HuH-7 (cell line): ENCODE measurements around the gene CD84.
"Not testable (repeated sequence)": the region's sequence is repeated elsewhere in the genome, so short reads cannot be mapped to it uniquely, and the experiment has no call there.

Experiments
- DNase-seq: peaks from one replicate; pipeline ENCODE4 v3.0.0; 2011; ENCODE audit warnings: low spot score

The CD84 gene

DNA sequence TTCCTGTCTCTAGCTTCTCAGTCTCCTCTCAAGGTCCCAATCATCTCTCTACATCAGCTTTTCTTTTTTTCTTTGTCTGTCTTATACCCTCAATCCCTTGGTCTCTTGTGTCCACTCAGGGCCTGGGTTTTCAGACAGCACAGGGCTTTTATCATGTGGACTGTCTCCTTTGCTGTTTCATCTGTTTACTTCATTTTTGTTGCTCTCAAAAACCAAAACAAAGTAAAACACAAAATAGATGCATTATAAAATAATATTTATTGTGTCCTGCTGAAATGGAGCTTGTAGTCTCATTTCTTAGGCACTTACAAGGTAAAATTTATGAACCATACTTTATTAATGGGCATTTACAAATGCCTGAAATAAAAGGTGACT is 38.5 kb downstream of the CD84 start:
- no peak for DNase-seq

DNA sequence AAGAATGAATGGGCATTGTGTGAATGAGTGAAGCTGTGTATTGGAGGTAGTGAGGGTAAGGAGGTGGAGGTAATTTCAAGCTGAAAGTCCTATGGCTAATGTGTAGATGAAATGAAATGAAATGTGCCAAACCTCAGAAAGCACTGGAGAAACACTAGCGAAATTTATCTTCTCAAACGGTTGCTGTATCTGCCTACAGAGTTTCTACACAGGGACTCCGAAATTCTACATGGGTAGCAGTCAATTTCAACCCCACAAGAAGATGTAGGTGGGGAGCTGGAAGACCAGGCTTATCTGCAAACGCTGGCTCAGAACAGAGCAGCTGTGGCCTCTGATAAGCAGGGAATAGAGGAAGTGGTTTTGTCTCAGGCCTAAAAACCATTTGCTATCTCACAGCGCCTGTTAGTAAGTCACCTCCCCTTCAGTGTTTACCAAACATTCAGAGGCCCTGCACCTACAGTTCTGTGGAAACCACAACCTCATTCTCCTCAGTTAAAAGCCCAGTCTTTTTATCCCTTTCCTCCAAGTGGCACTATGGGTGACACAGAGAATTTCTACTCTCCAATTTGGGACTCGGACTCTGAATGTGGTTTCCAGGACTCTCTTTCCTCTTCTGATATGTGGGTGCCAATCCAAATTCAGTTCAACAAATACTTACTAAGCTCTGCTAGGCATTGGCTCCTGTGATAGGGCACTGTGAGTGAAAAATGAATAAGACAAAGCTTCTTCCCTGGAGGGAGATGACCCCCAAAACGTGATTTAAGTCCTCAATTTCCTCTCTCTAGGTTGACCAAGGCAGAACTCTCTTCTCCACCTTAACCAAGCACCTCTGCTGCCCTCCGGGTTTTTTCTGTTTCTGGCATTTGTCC is 39.1 kb downstream of the CD84 start:
- peak; percentile 26 for DNase-seq

DNA sequence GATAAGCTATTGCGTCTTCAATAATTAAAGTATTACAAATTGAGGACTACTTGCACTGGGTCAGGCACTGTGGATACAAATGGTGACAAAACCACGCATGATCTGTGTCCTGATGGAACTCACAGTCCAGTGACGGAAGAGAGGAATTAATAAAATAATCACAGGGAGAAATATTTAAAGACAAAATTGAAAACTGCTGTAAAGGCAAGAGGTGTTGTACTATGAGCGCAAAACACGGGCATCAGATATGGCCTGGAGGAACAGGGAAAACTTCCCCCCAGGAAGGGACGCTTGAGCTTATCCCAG is 39.7 kb downstream of the CD84 start:
- no peak for DNase-seq

DNA sequence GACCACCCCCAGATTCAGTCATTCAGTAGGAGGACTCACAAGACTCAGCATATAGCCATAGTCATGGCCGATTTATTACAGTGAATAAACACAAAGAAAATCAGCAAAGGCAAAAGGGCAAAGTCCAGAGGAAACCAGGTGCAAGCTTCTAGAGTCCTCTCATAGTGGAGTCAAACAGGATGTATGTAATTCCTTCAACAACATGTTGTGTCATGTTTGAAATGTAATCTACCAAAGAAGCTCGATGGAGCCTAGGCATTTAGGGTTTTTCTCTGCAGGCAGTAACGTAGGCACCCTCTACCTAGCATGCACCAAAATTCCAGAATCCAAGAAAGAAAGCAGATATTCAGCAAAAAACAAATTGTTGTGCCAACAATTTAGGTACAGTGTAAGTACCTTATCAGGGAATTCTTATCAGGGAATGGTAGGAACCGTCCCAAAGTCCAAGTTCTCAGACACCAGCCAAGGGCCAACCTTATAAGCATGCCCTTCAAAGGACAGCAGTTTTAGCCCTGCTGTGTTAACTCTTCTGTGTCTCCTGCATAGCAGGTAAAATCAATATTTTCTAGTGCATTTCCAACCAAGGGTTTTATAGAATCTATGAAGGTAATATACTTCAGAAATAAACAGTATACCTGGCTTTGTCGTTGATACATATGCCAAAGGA is 40.2 kb downstream of the CD84 start:
- DNase-seq = peak; percentile 35

DNA sequence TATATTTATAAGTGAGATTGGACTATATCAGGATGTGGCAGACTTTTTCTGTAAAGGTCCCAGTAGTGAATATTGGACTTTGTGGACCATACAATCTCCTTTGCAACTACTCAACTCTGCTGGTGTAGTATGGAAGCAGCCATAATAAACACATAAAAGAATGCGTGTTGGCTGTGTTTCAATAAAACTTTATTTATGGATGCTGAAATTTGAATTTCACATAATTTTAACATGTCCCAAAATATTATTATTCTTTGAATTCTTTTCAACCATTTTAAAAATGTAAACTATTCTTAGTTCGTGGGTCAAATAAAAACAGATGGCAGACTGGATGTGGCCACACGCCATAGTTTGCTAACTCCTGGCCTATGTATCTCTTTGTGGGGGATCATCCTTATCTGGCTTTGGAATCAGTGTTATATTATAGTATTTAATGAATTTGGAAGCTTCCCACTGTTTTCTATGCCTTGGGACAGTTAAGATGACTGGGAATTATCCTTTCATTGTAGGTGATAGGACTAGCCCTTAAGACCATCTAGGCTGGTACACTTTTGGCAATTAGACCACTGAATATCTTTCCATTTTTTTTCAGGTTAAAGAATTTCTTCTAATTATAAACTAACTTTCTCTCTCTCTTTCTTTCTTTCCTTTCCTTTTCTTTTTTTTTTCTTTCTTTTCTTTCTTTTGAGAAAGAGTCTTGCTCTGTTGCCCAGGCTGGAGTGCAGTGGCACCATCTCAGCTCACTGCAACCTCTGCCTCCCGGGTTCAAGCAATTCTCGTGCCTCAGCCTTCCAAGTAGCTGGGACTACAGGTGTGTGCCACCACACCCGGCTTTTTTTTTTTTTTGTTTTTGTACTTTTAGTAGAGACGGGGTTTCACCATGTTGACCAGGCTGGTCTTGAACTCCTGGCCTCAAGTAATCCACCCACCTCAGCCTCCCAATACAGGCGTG is 41.3 kb downstream of the CD84 start:
- DNase-seq = no peak

DNA sequence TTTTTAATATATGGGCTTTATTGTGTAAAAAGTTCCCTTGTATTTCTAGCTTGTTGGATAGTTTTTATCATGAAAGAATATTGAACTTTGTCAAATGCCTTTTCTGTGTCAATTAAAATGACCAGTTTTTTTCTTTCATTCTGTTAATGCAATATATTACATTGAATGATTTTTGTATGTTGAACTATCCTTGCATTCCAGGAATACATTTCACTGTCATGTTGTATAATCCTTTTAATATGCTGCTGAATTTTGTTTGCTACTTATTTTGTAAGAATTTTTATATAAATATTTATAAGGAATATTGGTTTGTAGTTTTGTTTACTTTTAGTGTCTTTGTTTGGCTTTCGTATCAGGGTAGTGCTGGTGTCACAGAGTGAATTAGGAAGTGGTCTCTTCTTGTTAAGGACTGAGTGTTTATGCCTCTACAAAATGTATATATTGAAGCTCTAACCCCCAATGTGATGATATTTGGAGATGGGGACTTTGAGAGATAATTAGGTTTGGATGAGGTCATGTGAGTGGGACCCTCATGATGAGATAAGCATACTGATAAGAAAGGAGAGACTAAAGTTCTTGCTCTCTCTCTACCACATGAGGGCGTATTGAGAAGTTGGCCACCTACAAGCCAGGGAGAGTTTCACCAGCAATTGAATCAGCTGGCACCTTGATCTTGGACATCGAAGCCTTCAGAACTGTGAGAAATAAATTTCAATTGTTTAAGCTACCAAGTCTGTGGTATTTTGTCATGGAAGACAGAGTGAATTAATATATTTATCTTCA is 44.3 kb downstream of the CD84 start:
- DNase-seq = no peak

DNA sequence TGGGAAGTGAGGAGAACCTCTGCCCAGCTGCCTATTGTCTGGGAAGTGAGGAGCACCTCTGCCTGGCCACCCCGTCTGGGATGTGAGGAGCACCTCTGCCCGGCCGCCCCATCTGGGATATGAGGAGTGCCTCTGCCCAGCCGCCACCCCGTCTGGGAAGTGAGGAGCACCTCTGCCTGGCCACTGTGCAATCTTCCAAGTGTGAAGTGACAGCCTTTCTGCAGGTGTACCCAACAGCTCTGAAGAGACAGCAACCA is 46.8 kb downstream of the CD84 start:
- not testable (repeated sequence) for DNase-seq

DNA sequence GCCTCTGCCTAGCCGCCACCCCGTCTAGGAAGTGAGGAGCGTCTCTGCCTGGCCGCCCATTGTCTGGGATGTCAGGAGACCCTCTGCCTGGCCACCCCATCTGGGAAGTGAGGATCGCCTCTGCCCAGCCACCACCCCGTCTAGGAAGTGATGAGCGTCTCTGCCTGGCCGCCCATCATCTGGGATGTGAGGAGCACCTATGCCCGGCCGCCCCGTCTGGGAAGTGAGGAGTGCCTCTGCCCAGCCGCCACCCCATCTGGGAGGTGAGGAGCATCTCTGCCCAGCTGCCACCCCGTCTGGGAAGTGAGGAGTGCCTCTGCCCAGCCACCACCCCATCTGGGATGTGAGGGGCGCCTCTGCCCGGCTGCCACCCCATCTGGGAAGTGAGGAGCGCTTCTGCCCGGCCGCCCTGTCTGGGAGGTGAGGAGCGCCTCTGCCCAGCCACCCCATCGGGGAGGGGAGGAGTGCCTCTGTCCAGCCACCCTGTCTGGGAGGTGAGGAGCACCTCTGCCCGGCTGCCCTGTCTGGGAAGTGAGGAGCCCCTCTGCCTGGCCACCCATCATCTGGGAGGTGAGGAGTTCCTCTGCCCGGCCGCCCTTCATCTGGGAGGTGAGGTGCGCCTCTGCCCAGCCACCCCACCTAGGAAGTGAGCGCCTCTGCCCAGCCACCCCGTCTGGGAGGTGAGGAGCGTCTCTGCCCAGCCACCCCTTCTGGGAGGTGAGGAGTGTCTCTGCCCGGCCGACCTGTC is 47.3 kb downstream of the CD84 start:
- not testable (repeated sequence) for DNase-seq

DNA sequence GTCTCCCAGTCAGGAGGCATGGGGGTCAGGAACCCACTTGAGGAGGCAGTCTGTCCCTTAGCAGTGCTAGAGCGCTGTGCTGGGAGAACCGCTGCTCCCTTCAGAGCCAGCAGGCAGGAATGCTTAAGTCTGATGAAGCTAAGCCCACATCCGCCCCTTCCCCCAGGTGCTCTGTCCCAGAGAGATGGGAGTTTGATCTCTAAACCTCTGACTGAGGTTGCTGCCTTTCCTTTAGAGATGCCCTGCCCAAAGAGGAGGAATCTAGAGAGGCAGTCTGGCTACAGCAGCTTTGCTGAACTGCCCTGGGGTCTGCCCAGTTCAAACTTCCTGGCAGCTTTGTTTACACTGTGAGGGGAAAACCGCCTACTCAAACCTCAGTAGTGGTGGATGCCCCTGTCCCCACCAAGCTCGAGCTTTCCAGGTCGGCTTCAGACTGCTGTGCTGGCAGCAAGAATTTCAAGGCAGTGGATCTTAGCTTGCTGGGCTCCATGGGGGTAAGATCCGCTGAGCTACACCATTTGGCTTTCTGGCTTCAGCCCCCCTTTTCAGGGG is 49.8 kb downstream of the CD84 start:
- not testable (repeated sequence) for DNase-seq

DNA sequence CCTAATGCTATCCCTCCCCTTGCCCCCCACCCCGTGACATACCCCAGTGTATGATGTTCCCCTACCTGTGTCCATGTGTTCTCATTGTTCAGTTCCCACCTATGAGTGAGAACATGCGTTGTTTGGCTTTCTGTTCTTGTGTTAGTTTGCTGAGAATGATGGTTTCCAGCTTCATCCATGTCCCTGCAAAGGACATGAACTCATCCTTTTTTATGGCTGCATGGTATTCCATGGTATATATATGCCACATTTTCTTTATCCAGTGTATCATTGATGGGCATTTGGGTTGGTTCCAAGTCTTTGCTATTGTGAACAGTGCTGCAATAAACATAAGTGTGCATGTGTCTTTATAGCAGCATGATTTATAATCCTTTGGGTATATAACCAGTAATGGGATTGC is 55.5 kb downstream of the CD84 start:
- not testable (repeated sequence) for DNase-seq

DNA sequence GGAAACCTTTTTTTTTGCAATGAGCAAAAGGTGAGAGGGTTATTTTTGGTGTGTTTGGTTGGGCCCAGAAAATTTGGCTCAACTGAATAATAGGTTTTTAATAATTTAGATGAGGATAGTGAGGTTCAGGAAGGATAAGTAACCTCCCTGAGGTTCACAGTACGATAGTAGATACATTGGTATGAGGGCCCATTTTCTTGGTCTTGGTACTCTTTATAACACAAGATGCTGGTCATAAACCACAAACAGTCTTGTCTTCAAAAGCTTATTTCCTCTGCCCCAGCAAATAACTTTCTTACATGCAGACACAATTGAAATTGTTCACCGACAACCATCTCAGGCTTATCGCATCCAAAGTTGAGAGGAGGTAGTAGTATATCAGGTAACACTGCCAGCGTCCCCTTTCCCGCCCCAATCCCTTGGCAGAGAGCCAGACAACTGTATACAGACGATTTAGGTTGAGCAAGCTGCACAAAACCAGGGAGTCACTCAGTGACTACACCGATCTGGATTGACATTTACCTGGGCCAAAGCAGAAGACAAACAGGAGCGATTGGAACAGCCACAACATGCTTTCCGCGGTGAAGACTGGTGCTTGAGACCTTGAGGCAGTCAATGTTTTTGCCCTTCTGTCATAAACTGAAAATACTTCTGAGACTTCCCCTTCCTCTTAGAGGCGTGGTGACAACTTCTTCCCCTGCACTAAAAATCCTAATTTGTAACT is 56.5 kb downstream of the CD84 start, which contains the start of gene SLAMF6:
Gene SLAMF6, minus strand, starts transcription at position 634 of the 724 bp plus-strand sequence. Its CDS starts 63 bp downstream, at position 571.
- DNase-seq = no peak

DNA sequence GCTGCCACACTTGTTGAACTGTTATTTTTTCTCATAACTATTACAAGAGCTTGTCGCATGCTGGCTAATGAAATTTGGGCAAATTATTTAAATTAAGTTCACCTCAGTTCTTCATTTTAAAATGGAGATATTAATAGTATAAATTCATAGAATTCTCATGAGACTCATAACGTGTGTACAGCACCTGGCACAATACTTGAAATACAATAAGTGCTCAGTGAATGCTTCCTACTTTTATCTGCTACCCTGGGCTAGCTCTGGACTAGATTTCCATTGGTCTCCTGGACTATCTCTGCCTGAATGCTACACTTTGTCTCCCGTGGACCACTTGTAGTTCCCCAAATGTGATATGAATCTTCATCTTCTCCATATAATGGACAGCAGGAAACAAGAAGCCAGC is 57.2 kb downstream of the CD84 start:
- DNase-seq = no peak

DNA sequence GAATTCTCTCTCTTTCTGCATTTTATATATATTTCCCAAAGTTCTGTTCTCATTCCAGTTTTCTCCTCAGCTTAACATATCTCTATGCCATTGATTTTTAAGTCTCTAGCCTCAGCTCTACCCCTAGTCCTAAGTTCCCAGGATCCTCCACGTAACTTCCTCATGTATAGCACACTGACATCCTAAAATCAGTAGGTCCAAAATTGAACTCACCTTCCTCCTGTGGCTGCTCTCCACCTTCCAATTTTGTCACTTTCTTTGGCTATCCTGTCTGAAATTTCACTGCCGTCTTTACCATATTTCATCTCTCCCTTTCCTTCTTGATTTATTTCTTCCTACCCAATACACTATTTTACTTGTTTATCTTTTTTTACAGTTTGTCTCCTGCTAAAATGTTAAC is 57.7 kb downstream of the CD84 start:
- DNase-seq = no peak

DNA sequence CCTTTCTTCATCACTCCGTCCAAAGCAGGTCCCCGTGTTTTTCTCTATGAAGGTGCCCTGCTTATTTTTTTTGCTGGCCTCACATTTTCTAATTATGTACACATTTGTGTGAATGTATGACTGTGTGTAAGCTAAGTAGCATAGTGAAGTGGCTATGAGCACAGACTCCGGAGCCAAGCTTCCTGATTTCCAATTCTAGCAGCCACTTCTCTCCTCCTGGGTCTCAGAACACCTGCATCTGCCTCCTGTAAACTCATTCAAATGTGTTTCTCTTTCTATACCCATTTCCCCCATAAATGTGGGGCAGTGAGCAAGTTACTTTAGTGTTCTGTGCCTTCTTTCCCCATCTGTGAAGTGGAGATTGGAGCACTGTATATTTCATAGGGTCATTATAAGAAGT is 58.3 kb downstream of the CD84 start:
- no peak for DNase-seq

DNA sequence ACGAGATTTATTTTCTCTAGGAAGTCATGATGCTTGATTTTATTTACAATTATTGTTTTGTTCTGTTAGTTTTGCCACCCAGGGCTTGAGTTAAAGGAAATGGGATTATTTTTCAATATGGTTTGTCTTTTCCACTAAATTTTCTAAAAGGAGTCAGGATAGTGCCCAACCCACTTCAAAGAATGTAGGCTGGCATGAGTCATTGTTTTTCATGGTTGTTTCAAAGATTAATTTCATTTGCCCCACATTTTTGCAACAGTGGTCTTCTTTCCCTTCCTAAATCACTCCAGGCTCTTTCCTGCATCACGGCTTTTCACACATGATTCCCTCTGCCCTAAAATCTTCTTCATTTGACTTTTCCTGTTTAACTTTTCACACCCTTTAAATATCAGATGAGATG is 58.7 kb downstream of the CD84 start:
- no peak for DNase-seq

DNA sequence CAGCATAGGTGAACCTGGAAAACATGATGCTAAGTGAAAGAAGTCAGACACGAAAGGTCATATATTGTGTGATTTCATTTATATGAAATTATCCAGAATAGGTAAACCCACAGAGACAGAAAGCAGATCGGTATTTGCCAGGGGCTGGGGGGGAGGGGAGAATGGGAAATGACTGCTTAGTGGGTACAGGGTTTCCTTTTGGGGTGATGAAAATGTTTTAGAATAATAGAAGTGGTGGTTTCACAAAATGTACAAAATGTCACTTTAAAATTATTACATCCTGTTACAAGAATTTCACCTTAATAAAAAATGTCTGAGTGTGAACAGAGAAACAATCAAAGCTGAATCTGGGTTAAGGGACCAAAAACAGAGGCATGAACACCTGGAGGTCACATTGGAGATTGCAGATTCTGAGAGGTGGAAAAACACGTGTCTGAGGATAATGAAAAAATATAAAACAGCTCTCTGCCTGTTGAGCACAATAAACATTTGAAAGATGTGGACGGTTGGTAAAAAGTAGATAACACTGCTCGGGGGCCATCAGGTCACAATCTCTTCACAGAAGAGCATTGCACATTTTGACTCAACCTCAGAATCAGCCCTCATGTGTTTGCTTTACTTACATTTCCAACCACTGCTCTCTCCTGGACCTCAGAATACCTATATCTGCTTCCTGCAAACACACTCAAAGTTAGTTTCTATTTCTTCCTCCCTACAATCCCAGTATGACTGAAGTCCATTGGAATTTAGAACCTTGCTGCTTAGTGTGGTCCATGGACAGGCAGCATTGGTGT is 59.5 kb downstream of the CD84 start:
- DNase-seq = no peak

DNA sequence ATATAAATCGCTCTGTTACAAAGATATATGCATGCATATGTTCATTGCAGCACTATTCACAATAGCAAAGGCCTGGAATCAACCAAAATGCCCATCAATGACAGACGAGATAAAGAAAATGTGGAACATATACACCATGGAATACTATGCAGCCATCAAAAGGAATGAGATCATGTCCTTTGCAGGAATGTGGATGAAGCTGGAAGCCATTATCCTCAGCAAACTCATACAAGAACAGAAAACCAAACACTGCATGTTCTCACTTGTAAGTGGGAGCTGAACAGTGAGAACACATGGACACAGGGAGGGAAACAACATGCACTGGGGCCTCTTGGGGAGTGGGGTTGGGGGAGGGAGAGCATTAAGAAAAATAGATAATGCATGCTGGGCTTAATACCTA is 61.8 kb downstream of the CD84 start:
- DNase-seq = not testable (repeated sequence)

DNA sequence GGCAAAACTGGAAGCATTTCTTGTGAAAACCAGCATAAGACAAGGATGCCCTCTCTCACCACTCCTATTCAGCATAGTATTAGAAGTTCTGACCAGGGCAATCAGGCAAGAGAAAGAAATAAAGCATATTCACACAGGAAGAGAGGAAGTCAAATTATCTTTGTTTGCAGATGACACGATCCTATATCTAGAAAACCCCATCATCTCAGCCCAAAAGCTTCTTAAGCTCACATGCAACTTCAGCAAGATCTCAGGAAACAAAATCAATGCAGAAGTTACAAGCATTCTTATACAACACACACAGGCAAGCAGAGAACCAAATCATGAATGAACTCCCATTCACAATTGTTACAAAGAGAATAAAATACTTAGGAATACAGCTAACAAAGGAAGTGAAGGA is 63.4 kb downstream of the CD84 start:
- DNase-seq = not testable (repeated sequence)

DNA sequence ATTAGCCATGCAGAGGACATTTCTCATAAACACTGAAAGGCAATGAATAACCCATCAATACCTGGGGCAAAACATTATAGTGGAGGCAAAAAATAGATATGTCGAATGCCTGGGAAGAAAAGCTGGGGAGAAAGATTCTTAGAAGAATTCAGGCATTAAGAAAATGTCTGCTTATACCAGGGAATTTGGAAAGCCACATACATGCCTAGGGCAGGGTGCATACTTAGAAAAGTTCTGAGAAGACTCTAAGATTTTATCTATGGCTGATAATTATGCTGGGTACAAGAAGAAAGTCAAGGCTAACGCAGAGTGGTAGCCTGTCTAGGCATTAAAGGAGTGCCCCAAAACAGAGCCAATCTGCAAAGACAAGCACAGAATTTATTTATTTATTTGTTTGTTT is 74.6 kb downstream of the CD84 start:
- DNase-seq = no peak
